Astrocyte of the spinal cord (primary cell): ENCODE data around the gene INSC.
A peak's percentile ranks its signal among the peaks of the same experiment; 100 is the strongest.

Experiments used
- DNase-seq: peaks from one replicate; pipeline ENCODE4 v3.0.0; 2011; ENCODE audit warnings: low read depth, low spot score
- H3K4me3 ChIP-seq: 2 replicates; pipeline ENCODE4 v1.5.1; 2011; ENCODE audit warnings: low read depth, mild to moderate bottlenecking, low read length, moderate library complexity
- in situ Hi-C: cut with HindIII; loops from 2 replicates; pipeline ENCODE4 v1.10.0; 2017; ENCODE audit warnings: low sequenced_read_pairs
- TF ChIP-seq, protein P1 (sequence below): IDR thresholded peaks from 2 replicates; pipeline ENCODE4 v1.5.1; 2012; ENCODE audit warnings: low read depth, mild to moderate bottlenecking, low read length, inconsistent platforms

The INSC gene

DNA sequence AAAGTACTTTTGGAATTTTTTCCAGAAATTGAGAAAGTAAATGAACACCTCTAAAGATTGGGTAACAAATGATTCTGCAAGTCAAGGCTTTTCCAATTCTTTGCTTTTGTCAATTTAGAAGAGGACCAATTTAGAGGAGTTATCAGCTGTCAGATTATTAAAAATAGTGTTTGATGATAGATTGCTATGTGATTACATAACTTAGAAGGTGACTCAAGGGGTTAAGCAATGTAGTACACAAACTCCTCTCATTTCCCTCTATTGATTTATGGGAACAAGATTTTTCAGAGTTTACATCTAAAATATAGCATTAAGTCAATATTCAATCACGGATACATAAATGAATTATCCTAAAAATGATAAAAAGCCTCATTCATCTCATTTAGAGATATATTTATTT, 70.3 kb downstream of the INSC start:
- TF ChIP-seq, protein P1, sequence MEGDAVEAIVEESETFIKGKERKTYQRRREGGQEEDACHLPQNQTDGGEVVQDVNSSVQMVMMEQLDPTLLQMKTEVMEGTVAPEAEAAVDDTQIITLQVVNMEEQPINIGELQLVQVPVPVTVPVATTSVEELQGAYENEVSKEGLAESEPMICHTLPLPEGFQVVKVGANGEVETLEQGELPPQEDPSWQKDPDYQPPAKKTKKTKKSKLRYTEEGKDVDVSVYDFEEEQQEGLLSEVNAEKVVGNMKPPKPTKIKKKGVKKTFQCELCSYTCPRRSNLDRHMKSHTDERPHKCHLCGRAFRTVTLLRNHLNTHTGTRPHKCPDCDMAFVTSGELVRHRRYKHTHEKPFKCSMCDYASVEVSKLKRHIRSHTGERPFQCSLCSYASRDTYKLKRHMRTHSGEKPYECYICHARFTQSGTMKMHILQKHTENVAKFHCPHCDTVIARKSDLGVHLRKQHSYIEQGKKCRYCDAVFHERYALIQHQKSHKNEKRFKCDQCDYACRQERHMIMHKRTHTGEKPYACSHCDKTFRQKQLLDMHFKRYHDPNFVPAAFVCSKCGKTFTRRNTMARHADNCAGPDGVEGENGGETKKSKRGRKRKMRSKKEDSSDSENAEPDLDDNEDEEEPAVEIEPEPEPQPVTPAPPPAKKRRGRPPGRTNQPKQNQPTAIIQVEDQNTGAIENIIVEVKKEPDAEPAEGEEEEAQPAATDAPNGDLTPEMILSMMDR, result no peak
- no peak overlapping the region for H3K4me3 ChIP-seq
- in situ Hi-C loops, result no loop called here
- DNase-seq, result no peak

DNA sequence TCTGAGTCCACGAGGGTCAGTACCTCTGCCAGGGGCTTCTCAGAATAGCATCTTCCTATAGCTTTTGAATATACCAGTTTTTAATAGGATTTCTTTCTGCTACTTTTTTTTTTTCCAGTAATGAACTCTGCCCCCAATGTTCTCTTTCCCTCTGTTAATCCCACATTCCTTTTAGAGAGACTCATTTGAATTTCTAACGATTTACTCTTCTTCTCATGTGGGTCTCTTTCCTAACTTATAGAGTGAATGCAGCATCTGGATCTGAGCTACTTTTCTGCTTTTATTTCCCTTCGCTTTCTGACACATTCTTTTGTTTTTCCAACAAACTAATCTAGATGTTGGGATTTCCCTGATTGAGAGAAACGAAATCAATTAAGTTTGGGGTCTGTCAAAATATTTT, 71.4 kb downstream of the INSC start:
- DNase-seq, result no peak
- no peak overlapping the region for H3K4me3 ChIP-seq
- TF ChIP-seq, protein P1, result no peak
- in situ Hi-C loops, result no loop called here

DNA sequence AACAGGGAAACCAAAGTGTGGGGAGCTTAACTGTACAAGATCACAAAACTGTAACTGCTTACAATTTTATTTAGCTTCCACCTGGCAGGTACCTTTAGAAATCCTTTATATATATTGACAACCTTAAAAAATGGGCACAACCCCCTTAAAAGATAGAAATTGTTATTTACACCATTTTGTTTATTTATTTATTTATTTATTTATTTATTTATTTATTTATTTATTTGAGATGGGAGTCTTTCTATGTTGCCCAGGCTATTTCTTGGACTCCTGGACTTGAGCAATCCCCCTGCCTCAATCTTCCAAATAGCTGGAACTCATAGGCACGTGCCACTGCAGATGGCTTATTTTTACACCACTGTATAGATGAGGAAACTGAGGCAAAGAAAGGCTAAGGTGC, 74.5 kb downstream of the INSC start:
- no peak overlapping the region for H3K4me3 ChIP-seq
- DNase-seq, result no peak
- in situ Hi-C loops, result no loop called here
- TF ChIP-seq, protein P1, result no peak

DNA sequence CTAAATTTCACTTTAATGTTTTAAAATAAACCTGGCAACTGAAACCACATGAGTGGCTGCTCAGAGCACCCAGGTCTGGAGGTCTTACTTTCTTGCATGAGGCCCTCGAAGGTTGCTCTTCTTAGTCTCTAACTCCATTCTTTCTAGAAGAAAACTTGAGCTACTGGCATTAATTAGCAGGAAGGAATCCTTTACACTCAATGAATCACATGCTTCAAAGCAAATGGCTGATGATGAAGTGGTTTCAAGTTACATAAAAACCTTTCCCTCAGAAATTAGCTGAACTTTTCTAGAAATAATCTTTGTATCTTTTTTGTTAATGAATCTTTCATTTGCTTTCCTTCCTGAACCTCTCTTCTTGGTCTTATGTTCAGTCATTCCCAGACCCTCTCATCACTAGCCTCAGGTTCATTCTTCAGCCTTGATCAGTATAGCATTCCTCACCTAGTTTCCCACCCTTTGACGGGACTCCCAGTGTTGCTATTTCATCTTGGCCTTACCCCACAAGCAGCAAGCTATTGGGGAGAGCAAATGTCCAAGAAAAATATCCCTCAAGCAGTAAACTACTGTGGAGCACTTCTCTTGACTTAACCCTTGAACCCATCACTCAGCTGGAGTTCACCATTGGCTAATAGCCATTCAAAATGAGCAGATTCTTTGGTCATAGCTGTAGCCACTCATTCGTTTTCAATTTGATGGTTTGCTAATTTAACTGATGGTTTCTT, 75.1 kb downstream of the INSC start:
- no peak overlapping the region for H3K4me3 ChIP-seq
- in situ Hi-C loops, result no loop called here
- TF ChIP-seq, protein P1, result no peak
- peak; percentile 48 for DNase-seq

DNA sequence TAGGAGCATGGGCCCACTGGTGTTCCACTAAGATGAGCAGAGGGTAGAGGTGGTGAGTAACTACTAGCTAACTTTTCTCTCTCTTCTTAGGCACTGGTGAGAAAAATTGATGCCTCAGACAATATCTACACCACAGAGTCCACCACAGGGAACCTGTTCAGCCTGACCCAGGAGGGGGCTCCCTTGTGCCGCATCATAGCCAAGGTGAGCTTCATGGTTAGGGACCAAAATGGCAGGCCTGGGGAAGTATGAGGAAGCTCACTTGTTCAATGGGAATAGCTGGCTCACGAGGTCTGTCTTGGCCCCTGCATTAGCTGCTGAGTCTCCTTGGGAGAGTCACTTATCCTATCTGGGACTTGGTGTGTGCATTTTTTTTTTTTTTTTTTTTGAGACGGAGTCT, 75.9 kb downstream of the INSC start:
- in situ Hi-C loops, result no loop called here
- DNase-seq, result no peak
- no peak overlapping the region for H3K4me3 ChIP-seq
- TF ChIP-seq, protein P1, result no peak

DNA sequence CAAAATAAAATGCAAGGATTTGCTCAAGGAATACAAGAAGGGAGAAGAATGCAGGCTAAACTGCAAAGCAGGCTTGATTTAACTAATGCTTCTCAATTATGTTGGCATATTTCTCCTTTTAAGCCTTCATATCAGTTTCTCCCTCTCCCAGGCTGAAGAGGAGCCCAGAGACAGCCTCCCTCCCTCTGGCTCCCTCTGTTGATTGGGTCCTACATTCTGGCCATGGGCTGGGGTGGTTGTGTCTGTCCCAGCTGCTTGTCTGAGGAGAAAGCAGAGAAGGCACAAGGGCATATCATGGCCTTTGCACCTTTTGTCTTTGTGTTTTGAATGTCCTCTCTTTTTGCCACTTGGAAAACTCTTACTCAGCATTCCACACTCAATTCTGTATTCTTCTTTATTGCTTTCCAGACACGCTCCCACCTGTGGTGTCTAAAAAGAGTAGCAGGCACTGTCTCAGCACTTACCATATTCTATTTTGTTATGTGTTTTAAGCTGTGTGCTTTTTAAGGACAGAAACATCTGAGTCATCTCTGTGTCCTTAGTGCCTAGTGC, 77.4 kb downstream of the INSC start:
- in situ Hi-C loops, result no loop called here
- TF ChIP-seq, protein P1, result no peak
- no peak for DNase-seq
- no peak overlapping the region for H3K4me3 ChIP-seq
